Measurements from ENCODE around the gene MPPED1.

MPPED1 gene

GRCh38 chr22:43421046-43421665 lies 9.3 kb downstream of the MPPED1 start:
- Histone ChIP-seq H3K27ac (no peak overlapping the region), H3K4me3 (no peak overlapping the region), H3K36me3 (no peaks in the 10 kb centered on the region), H3K4me1 (no peaks in the 10 kb centered on the region), H3K9me3 (no peaks in the 10 kb centered on the region), H3K27me3 (peaks cover 0 to 72% of the 10 kb centered on the region in 2 donors)
- intact Hi-C loops (cut with DNase I; ENCODE audit: low total_unique reads): no loop called here
- no peak for DNase-seq
- TF ChIP-seq CTCF (IDR thresholded peaks at IDR 0.05): no peak

GRCh38 chr22:43421914-43422615 lies 10.3 kb downstream of the MPPED1 start:
- intact Hi-C loops (cut with DNase I; ENCODE audit: low total_unique reads): no loop called here
- no peaks in the 10 kb centered on the region for H3K36me3 ChIP-seq
- H3K9me3 ChIP-seq: no peaks in the 10 kb centered on the region
- no peak overlapping the region for H3K4me3 ChIP-seq
- H3K27me3 ChIP-seq: peaks cover 0 to 75% of the 10 kb centered on the region in 2 donors
- H3K27ac ChIP-seq: no peak overlapping the region
- no peaks in the 10 kb centered on the region for H3K4me1 ChIP-seq
- no peak for DNase-seq
- TF ChIP-seq CTCF (IDR thresholded peaks at IDR 0.05): no peak

GRCh38 chr22:43423046-43423445 lies 11.2 kb downstream of the MPPED1 start:
- no peak overlapping the region for H3K4me3 ChIP-seq
- intact Hi-C loops (cut with DNase I; ENCODE audit: low total_unique reads): no loop called here
- peaks cover 0 to 84% of the 10 kb centered on the region in 2 donors for H3K27me3 ChIP-seq
- TF ChIP-seq CTCF (IDR thresholded peaks at IDR 0.05): no peak
- no peaks in the 10 kb centered on the region for H3K36me3 ChIP-seq
- no peaks in the 10 kb centered on the region for H3K9me3 ChIP-seq
- no peaks in the 10 kb centered on the region for H3K4me1 ChIP-seq
- H3K27ac ChIP-seq: no peak overlapping the region
- no peak for DNase-seq

- intact Hi-C loops (cut with DNase I; ENCODE audit: low total_unique reads): no loop called here
- H3K27ac ChIP-seq: no peak overlapping the region
- H3K27me3 ChIP-seq: peaks cover 0 to 90% of the 10 kb centered on the region in 2 donors
Measured at GRCh38 chr22:43424201-43424600, 12.4 kb downstream of the MPPED1 start.

More at GRCh38 chr22:43424201-43424600, 12.4 kb downstream of the MPPED1 start:
- Histone ChIP-seq H3K4me1 (no peaks in the 10 kb centered on the region), H3K4me3 (no peak overlapping the region), H3K9me3 (no peaks in the 10 kb centered on the region), H3K36me3 (no peaks in the 10 kb centered on the region)
- no peak for DNase-seq
- no peak for TF ChIP-seq CTCF (IDR thresholded peaks at IDR 0.05)
